H54 (cell line): ENCODE results near the gene CCDC184.
"Not testable (repeated sequence)": the region's sequence is repeated elsewhere in the genome, so short reads cannot be mapped to it uniquely, and the experiment has no call there.

ENCODE experiments used
- DNase-seq: peaks from one replicate; pipeline ENCODE4 v3.0.0; 2011; ENCODE audit warnings: low spot score, mixed read lengths; ENCODE audit not compliant: insufficient read length
- FAIRE-seq: peaks from 3 replicates; lab custom pipeline; 2011; peaks lifted over from hg19 to GRCh38; lab: Jason Lieb, UNC
- POLR2A ChIP-seq: IDR thresholded peaks from 2 replicates; pipeline ENCODE4 v1.6.1; 2011; ENCODE audit warnings: low read depth, mild to moderate bottlenecking, low read length

Gene CCDC184

GRCh38 chr12:48216785-48217184 lies 33.3 kb downstream of the CCDC184 start:
- DNase-seq (no peak), FAIRE-seq (no peak)
- TF ChIP-seq POLR2A: no peak

- FAIRE-seq: no peak
- no peak for TF ChIP-seq POLR2A
- DNase-seq: no peak
Observed at GRCh38 chr12:48219631-48220030, 36.2 kb downstream of the CCDC184 start.

- no peak for FAIRE-seq
- no peak for TF ChIP-seq POLR2A
- no peak for DNase-seq
Observed at GRCh38 chr12:48220701-48221100, 37.3 kb downstream of the CCDC184 start.

- DNase-seq (no peak), FAIRE-seq (no peak)
- TF ChIP-seq POLR2A: no peak
Observed at GRCh38 chr12:48221645-48222044, 38.2 kb downstream of the CCDC184 start.

- not testable (repeated sequence) for DNase-seq, FAIRE-seq
Observed at GRCh38 chr12:48224533-48224932, 41.1 kb downstream of the CCDC184 start.

GRCh38 chr12:48231169-48231958 lies 47.9 kb downstream of the CCDC184 start:
- not testable (repeated sequence) for DNase-seq, FAIRE-seq
